ENCODE measurements around the gene MCAM.

MCAM gene

GRCh38 chr11:119324189-119324588, 7.3 kb upstream of the MCAM start:
- TF ChIP-seq POLR2AphosphoS5 (IDR thresholded peaks at IDR 0.05; ENCODE audit: borderline replicate concordance, low read depth, low read length) = no peak
- no peak for TF ChIP-seq FOXP2 (optimal IDR thresholded peaks at IDR 0.05; ENCODE audit: control extremely low read depth, extremely low read length, insufficient read depth)
- TF ChIP-seq EZH2 (IDR thresholded peaks at IDR 0.05) = no peak
- no peak overlapping the region for H3K4me3 ChIP-seq
- H3K9me3 ChIP-seq (ENCODE audit: low read depth, low read length) = no peaks in the 10 kb centered on the region
- H3K9ac ChIP-seq (ENCODE audit: insufficient read length) = no peak overlapping the region
- H3K27ac ChIP-seq = no peak overlapping the region
- no peak for DNase-seq (ENCODE audit: low read depth, low spot score)
- no peaks in the 10 kb centered on the region for H3K36me3 ChIP-seq (ENCODE audit: insufficient read depth, low read length)

- Histone ChIP-seq H3K9ac (ENCODE audit: insufficient read length) (no peak overlapping the region), H3K27ac (no peak overlapping the region), H3K36me3 (ENCODE audit: insufficient read depth, low read length) (no peaks in the 10 kb centered on the region), H3K9me3 (ENCODE audit: low read depth, low read length) (no peaks in the 10 kb centered on the region), H3K4me3 (no peak overlapping the region)
- no peak for TF ChIP-seq EZH2 (IDR thresholded peaks at IDR 0.05)
- no peak for TF ChIP-seq POLR2AphosphoS5 (IDR thresholded peaks at IDR 0.05; ENCODE audit: borderline replicate concordance, low read depth, low read length)
- TF ChIP-seq FOXP2 (optimal IDR thresholded peaks at IDR 0.05; ENCODE audit: control extremely low read depth, extremely low read length, insufficient read depth) = no peak
- DNase-seq (ENCODE audit: low read depth, low spot score) = no peak
Observed at GRCh38 chr11:119323532-119324033, 6.7 kb upstream of the MCAM start.

GRCh38 chr11:119322921-119323531, 6.1 kb upstream of the MCAM start:
- no peak for DNase-seq (ENCODE audit: low read depth, low spot score)
- no peak overlapping the region for H3K4me3 ChIP-seq

GRCh38 chr11:119322360-119322739, 5.4 kb upstream of the MCAM start:
- H3K27ac ChIP-seq = no peak overlapping the region
- H3K9ac ChIP-seq (ENCODE audit: insufficient read length) = no peak overlapping the region
- TF ChIP-seq POLR2AphosphoS5 (IDR thresholded peaks at IDR 0.05; ENCODE audit: borderline replicate concordance, low read depth, low read length) = no peak
- no peak for TF ChIP-seq EZH2 (IDR thresholded peaks at IDR 0.05)
- TF ChIP-seq FOXP2 (optimal IDR thresholded peaks at IDR 0.05; ENCODE audit: control extremely low read depth, extremely low read length, insufficient read depth) = no peak
- no peaks in the 10 kb centered on the region for H3K36me3 ChIP-seq (ENCODE audit: insufficient read depth, low read length)
- no peaks in the 10 kb centered on the region for H3K9me3 ChIP-seq (ENCODE audit: low read depth, low read length)
- no peak overlapping the region for H3K4me3 ChIP-seq
- no peak for DNase-seq (ENCODE audit: low read depth, low spot score)

More at GRCh38 chr11:119322921-119323531, 6.1 kb upstream of the MCAM start:
- TF ChIP-seq FOXP2 (optimal IDR thresholded peaks at IDR 0.05; ENCODE audit: control extremely low read depth, extremely low read length, insufficient read depth) (no peak), POLR2AphosphoS5 (IDR thresholded peaks at IDR 0.05; ENCODE audit: borderline replicate concordance, low read depth, low read length) (no peak), EZH2 (IDR thresholded peaks at IDR 0.05) (no peak)
- Histone ChIP-seq H3K9me3 (ENCODE audit: low read depth, low read length) (no peaks in the 10 kb centered on the region), H3K36me3 (ENCODE audit: insufficient read depth, low read length) (no peaks in the 10 kb centered on the region), H3K27ac (no peak overlapping the region), H3K9ac (ENCODE audit: insufficient read length) (no peak overlapping the region)

GRCh38 chr11:119320776-119321524, 4.0 kb upstream of the MCAM start:
- Histone ChIP-seq H3K9me3 (ENCODE audit: low read depth, low read length) (no peaks in the 10 kb centered on the region), H3K9ac (ENCODE audit: insufficient read length) (no peak overlapping the region), H3K27ac (no peak overlapping the region), H3K36me3 (ENCODE audit: insufficient read depth, low read length) (no peaks in the 10 kb centered on the region), H3K4me3 (no peak overlapping the region)
- no peak for TF ChIP-seq EZH2 (IDR thresholded peaks at IDR 0.05)
- DNase-seq (ENCODE audit: low read depth, low spot score) = no peak

GRCh38 chr11:119320240-119320775, 3.4 kb upstream of the MCAM start:
- H3K36me3 ChIP-seq (ENCODE audit: insufficient read depth, low read length) = no peaks in the 10 kb centered on the region
- H3K9me3 ChIP-seq (ENCODE audit: low read depth, low read length) = no peaks in the 10 kb centered on the region
- DNase-seq (ENCODE audit: low read depth, low spot score) = no peak
- H3K9ac ChIP-seq (ENCODE audit: insufficient read length) = no peak overlapping the region
- H3K4me3 ChIP-seq = no peak overlapping the region
- no peak for TF ChIP-seq EZH2 (IDR thresholded peaks at IDR 0.05)
- TF ChIP-seq POLR2AphosphoS5 (IDR thresholded peaks at IDR 0.05; ENCODE audit: borderline replicate concordance, low read depth, low read length) = no peak
- no peak for TF ChIP-seq FOXP2 (optimal IDR thresholded peaks at IDR 0.05; ENCODE audit: control extremely low read depth, extremely low read length, insufficient read depth)
- H3K27ac ChIP-seq = no peak overlapping the region

GRCh38 chr11:119319700-119320239, 2.8 kb upstream of the MCAM start:
- Histone ChIP-seq H3K4me3 (no peak overlapping the region), H3K36me3 (ENCODE audit: insufficient read depth, low read length) (no peaks in the 10 kb centered on the region), H3K9ac (ENCODE audit: insufficient read length) (no peak overlapping the region), H3K27ac (no peak overlapping the region), H3K9me3 (ENCODE audit: low read depth, low read length) (no peaks in the 10 kb centered on the region)
- DNase-seq (ENCODE audit: low read depth, low spot score) = no peak
- TF ChIP-seq FOXP2 (optimal IDR thresholded peaks at IDR 0.05; ENCODE audit: control extremely low read depth, extremely low read length, insufficient read depth) (no peak), POLR2AphosphoS5 (IDR thresholded peaks at IDR 0.05; ENCODE audit: borderline replicate concordance, low read depth, low read length) (no peak), EZH2 (IDR thresholded peaks at IDR 0.05) (no peak)

- Histone ChIP-seq H3K27ac (no peak overlapping the region), H3K9me3 (ENCODE audit: low read depth, low read length) (no peaks in the 10 kb centered on the region), H3K4me3 (no peak overlapping the region), H3K36me3 (ENCODE audit: insufficient read depth, low read length) (no peaks in the 10 kb centered on the region), H3K9ac (ENCODE audit: insufficient read length) (no peak overlapping the region)
- TF ChIP-seq POLR2AphosphoS5 (IDR thresholded peaks at IDR 0.05; ENCODE audit: borderline replicate concordance, low read depth, low read length) = no peak
- TF ChIP-seq FOXP2 (optimal IDR thresholded peaks at IDR 0.05; ENCODE audit: control extremely low read depth, extremely low read length, insufficient read depth) = no peak
- no peak for TF ChIP-seq EZH2 (IDR thresholded peaks at IDR 0.05)
- no peak for DNase-seq (ENCODE audit: low read depth, low spot score)
Observed at GRCh38 chr11:119319136-119319699, 2.3 kb upstream of the MCAM start.
